HG03565 (cell line): ENCODE data around the gene DOCK3.
A peak's percentile ranks its signal among the peaks of the same experiment; 100 is the strongest.
"Not testable (repeated sequence)": the region's sequence is repeated elsewhere in the genome, so short reads cannot be mapped to it uniquely, and the experiment has no call there.

ENCODE experiments used
- ATAC-seq: cut with Tn5 transposase; IDR thresholded peaks from one replicate; pipeline ENCODE4 v1.9.1; 2021; ENCODE audit warnings: mild to moderate bottlenecking, moderate library complexity; ENCODE audit not compliant: unreplicated experiment

The DOCK3 gene

DNA sequence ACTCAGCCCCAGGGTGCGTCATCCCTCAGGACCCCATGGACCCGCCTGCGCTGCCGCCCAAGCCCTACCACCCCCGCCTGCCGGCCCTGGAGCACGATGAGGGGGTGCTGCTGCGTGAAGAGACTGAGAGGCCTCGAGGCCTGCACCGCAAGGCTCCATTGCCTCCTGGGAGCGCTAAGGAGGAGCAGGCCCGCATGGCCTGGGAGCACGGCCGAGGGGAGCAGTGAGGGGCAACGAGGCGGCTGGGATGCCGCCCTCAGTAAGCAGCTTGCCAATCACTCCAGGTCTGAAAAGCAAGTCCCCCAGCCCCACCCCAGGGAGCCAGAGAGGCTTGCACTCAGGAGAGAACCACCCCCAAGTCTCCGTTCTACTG lies 706.6 kb downstream of the DOCK3 start:
- ATAC-seq = no peak

DNA sequence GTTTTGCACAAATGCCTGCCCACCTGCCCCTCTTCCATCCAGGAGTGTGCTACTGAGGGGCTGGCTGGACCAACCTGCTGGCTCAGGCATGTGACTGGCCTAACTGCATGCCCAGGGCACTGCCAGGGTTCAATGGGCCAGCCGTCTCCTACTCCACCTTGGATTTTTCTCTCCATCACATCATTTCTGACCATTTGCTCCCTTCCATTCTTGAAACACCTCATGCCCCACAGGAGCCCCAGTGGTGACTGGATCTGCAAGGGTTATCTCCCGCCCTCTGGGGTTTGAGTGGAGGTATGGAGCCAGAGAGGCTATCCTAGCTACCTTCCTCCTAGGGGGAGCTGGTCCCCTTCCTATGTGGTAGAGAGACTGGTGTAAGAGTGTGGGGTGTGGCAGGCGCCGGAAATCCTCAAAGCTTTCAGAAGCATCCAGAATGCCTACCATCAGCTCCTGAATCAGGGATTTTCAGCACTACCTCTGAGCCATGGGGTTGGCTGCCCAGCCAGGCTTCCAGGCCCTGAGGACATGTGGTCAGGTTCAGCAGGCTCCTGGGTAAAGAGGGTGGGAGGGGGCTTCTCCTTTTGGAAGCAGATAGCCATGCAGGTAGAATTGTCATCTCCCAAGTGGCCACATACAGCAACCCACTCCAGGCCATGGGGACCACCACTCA lies 707.5 kb downstream of the DOCK3 start:
- no peak for ATAC-seq

DNA sequence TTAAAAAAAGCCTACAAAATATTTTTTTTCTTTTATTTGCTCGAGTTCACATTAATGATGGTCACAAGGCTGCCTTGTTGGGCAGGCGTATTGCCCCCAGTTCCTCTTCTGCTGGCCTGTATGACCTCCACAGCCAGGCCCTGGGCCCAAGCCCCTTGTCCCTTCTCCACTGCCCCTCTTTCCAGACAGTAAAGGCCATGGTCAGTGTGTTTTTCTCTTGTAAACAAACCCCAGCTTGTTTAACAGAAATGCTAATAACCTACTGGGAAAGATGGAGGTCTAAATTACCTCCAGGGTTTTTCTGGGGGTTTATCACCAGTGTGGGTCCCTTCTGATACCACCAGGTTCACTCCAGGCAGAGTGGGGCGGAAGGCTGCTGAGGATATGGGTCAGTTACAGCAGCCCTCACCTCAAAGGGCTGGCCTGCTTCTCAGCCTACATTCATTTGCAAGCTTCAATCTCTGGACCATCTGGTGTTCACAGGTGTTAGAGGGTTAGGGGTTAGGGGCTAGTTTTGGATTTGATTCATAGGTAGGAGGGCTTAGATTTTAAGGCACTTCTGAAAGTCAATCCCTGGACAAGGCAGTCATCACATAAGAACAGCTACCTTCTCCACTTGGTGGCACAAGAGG lies 708.3 kb downstream of the DOCK3 start:
- ATAC-seq = no peak

DNA sequence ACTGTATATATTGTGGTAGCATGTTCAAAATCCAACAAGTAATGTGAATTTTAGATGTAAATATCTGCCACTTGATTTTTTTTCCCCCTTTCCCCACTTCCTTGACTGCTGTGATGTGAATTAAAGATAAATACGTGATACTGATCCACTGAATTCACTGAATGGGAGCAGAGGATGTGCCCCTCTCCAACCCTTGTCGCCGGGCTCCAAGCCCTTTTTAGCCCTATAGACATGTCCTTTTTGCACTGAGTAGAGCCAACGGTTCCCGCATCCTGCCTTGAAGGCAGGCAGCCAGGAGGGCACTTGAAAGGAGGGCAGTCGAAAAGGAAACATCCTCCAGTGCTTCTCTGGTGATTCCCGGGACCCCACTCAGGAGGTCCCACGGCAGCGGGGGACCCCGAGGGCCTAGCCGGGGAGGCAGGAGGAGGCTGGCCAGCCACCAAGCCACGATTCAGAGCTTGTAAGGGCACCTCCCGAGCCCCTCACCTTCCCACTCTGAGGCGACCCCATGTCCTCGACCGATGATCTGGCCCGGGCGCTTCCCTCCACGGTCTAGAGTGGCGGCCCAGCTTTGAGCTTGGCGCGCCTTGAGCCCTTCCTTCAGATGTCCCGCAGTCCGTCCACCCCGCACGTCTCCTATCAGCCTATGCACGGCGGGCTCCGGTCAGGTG lies 709.5 kb downstream of the DOCK3 start:
- ATAC-seq = no peak

DNA sequence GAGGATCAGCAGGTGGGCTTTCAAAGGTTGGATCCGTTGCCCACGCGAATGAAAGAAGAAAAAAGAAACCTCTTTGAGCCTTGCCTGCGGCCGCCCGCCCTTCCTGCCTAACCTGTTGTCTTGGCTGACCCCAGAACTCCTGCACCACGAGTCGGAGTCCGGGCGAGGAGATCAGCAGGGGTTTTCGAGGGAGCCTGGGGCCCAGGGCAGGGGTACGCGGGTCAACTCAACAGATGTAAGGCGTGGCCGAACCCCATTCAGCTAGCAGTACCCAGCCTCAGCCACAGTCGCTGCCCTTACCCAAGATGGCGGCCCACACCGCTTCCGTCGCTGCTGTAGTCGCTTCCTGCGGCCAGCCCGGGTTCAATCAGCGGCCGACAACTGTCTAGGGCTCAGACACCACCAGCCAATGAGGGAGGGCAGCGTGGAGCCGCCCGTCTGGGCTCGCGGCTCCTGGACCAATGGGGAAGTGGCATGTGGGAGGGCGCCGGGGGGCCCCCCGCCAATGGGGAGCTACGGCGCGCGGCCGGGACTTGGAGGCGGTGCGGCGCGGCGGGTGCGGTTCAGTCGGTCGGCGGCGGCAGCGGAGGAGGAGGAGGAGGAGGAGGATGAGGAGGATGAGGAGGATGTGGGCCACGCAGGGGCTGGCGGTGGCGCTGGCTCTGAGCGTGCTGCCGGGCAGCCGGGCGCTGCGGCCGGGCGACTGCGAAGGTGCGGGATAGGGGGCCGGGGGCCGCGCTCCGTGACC lies 710.2 kb downstream of the DOCK3 start, which contains the start of gene MANF:
Gene MANF (plus strand): TSS at position 566 of the 748 bp plus-strand sequence. CDS start 52 bp downstream, at position 618.
- ATAC-seq = peak; percentile 90

DNA sequence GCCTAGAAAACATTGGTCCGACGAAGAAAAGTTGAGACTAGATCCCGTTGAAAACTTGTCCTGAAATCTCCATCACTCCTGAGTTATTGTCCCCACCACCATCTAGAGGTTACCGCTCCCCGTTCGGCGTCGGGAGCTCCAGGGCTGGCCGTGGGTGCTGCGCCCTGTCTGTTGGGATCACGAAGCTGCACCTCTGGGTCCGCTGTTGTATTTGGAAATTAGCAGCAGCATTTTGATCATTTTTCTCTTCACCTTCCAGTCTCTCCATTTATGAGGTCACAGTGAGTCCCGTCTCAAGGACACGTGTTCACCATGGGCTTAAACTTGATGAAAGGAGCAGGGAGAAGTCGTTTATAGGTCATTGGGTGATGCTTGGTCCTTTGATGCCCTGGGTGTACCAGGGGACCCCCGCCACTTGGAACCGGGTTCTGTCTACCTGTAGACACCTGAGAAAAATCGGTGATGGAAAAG lies 710.9 kb downstream of the DOCK3 start:
- ATAC-seq = no peak

DNA sequence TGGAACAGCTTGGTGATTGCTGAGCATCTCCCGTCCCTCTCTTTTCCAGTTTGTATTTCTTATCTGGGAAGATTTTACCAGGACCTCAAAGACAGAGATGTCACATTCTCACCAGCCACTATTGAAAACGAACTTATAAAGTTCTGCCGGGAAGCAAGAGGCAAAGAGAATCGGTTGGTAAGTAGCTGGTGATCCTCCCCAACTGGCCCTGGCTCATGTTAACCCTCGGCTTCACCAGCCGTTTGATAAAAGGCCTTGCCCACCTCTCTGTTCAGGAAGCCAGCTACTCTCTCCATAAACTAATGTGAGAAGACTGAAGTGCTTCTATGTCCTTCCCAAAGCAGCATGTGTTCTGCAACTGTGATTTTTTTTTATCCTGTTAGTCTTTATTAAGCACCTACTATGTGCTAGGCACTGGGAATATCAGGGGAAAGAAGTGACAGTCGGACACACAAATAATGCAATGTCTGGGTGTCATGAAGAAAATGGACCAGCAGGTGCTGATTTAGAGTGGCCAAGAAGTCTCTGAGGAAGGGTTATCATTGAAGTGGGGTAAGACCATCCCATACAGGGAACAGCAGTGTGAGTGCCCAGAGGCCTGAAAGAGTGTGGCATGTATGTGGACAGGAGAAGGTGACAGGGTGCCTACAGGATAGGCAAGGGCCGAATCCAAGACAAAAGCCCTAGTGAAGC lies 711.6 kb downstream of the DOCK3 start:
- ATAC-seq = no peak

DNA sequence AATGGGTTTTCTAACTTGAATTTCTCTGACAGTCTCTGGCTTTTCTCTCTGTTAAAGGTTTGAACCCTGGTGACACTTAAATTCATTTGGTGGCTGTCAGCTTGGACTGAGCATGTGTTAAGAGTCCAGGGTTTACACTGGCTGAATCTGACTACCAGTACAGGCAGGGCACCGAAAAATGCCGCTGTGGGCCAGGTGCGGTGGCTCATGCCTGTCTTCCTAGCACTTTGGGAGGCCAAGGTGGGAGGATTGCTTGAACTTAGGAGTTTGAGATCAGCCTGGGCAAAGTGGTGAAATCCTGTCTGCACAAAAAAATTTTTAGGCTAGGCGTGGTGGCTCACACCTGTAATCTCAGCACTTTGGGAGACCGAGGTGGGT lies 712.1 kb downstream of the DOCK3 start:
- no peak for ATAC-seq

DNA sequence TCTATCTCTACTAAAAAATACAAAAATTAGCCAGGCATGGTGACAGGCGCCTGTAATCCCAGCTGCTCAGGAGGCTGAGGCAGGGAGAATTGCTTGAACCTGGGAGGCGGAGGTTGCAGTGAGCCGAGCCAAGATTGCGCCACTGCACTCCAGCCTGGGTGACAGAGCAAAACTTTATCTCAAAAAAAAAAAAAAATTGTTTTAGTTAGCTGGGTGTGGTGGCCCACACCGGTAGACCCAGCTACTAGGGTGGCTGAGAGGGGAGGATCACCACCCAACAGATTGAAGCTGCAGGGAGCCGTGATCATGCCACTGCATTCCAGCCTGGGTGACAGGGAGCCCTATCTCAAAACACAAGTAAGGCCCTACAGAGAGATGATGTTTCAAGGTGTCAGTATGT lies 712.6 kb downstream of the DOCK3 start:
- ATAC-seq = not testable (repeated sequence)

DNA sequence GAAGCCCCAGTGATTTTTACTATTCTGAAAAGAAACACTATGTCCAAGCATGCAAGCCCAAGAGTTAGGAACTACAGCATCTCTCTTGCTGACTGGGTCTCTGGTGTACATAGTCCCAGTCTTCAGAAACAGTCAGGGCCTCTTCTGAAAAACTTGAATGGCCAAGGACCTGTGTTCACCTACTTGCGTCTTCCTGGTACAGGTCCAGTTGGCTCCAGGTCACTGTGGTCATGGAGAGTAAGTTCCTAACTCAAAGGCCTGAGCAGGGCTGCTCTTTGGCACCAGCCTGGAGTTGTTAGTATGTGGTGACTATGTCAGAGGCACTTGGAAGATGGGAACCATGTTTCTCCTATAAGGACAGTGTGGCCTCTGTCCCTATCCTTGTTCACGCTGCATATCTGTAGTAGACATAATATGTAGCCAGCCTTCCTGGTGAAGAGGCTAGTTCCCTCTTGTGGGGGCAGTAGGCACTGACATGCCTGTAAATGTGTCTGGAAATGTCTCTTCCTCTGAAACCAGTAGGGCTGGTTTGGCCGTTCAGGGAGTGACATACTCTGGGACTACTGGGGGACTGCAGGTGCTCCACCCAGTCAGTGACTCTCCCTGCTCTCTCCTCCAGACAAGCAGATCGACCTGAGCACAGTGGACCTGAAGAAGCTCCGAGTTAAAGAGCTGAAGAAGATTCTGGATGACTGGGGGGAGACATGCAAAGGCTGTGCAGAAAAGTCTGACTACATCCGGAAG lies 713.7 kb downstream of the DOCK3 start:
- ATAC-seq = no peak

DNA sequence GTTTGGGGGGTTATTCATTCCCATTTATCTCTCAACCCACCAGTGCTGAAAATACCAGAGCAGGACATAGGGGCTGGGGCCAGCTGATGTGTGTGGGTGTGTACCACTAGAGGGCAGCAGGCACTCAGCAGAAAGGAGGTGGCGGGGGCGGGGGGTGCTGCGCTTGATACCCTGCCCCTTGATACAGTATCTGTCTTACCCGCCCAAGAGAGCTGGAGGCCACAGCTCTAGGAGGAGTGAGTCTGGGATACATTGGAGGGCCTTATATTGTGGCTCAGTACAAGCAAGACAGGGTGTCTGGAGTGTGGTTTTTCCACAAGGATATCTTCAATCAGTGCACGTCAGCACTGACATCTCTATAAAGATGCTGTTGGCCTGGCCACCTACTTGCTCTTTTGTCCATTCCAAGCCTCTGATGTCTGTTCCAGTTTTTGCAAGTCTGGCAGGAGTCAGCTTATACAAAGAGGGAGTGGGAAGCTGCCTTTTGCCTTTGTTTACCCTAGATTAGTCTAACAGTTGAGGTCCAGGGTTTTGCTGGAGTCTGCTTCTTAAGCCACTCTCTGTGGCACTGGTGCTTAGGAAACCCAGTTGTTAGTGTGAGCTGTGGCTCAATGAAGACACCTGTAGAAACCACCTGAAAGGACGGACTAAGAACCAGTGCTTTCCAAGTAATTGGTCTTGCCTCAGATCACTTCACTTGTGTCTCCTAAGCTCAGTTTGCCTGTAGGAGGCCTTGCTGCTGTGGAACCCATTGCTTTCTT lies 714.9 kb downstream of the DOCK3 start:
- ATAC-seq = no peak

DNA sequence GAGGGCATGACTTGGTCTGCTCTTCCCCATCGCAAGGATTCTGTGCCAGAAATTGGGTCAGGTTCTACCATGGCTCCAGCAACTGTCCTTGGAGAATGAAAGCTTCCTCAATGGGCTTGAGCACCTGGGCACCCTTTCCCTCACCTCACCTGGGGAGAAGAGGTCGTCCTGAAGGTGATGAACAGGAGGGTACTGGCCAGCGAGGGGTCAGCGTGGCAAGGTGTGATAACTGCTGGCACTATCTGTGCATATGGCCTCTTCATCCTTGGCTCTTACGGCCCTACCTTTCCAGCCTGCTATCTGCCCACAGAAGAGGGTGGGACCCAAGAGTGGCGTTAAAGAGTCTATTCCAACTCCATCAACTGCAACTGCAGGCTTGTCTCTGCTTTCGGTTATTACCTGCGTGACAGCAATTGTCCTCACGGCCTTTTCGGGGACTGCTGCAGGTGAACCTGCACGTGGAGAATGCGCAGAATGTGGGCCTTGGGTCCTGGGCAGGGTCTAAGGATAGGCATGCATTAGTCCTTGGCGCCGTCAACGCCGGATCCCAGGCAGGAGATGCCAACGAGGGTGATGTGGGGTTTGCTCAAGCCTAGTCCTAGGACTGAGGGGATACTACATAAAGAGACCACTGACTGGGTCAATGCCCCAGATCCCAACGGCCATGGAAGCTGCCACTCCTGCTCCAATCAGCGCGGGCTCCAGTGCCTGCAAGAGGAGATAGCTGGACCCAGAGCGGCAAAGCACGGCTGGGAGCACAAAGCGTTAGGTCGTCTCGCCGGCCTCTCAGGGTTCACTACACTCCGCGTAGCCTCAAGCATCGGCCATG lies 715.7 kb downstream of the DOCK3 start:
- ATAC-seq = no peak

DNA sequence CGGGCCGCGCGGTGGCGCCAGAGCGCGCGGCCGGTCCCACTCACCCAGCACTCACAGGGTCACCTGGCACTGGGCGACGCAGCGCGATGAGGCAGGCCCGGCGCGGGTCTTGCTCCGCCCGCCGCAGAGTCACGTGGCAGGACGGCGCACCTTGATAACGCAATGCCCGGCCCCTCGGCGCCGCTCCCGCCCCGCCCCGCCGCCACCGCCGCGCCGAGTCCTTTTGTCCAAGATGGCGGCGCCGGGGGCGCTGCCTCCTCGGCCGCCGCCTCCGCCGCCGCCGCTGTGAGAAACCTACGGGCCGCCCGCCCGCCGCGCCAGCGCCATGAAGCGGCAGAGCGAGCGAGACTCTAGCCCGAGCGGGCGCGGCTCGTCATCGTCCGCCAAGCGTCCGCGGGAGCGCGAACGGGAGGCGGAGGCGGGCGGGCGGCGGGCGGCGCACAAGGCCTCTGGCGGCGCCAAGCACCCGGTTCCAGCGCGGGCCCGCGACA lies 716.4 kb downstream of the DOCK3 start, which contains the start of gene RBM15B:
Gene RBM15B (plus strand): TSS at position 211 of the 491 bp plus-strand sequence. CDS start 115 bp downstream, at position 326.
- peak; percentile 94 for ATAC-seq

DNA sequence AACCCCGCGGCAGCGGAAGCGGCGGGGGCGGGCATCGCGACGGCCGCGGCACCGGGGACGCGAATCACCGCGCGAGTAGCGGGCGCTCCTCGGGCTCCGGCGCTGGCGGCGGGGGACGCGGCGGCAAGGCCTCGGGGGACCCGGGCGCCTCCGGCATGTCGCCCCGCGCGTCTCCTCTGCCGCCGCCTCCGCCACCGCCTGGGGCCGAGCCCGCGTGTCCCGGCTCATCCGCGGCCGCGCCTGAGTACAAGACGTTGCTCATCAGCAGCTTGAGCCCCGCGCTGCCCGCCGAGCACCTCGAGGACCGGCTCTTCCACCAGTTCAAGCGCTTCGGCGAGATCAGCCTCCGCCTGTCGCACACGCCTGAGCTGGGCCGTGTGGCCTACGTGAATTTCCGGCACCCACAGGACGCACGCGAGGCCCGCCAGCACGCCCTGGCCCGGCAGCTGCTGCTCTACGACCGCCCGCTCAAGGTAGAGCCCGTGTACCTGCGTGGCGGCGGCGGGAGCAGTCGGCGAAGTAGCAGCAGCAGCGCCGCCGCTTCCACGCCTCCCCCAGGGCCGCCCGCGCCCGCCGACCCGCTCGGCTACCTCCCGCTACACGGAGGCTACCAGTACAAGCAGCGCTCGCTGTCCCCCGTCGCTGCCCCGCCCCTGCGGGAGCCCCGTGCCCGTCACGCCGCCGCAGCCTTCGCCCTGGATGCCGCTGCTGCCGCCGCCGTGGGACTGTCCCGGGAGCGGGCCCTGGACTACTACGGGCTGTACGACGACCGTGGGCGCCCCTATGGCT lies 717.0 kb downstream of the DOCK3 start:
- ATAC-seq = peak; percentile 4

DNA sequence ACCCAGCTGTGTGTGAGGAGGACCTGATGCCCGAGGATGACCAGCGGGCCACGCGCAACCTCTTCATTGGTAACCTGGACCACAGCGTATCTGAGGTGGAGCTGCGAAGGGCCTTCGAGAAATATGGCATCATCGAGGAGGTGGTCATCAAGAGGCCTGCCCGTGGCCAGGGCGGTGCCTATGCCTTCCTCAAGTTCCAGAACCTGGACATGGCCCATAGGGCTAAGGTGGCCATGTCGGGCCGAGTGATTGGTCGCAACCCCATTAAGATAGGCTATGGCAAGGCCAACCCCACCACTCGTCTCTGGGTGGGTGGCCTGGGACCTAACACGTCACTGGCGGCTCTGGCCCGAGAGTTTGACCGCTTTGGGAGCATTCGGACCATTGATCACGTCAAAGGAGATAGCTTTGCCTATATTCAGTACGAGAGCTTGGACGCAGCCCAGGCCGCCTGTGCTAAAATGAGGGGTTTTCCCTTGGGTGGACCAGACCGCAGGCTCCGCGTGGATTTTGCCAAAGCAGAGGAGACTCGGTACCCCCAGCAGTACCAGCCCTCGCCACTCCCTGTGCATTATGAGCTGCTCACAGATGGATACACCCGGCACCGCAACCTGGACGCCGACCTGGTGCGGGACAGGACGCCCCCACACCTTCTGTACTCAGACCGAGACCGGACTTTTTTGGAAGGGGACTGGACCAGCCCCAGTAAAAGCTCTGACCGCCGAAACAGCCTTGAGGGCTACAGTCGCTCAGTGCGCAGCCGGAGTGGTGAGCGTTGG lies 717.8 kb downstream of the DOCK3 start:
- no peak for ATAC-seq

DNA sequence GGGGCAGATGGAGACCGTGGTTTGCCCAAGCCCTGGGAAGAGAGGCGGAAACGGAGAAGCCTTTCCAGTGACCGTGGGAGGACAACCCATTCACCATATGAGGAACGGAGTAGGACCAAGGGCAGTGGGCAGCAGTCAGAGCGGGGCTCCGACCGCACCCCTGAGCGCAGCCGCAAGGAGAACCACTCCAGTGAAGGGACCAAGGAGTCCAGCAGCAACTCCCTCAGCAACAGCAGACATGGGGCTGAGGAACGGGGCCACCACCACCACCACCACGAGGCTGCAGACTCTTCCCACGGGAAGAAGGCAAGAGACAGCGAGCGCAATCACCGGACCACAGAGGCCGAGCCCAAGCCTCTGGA lies 718.4 kb downstream of the DOCK3 start:
- no peak for ATAC-seq

DNA sequence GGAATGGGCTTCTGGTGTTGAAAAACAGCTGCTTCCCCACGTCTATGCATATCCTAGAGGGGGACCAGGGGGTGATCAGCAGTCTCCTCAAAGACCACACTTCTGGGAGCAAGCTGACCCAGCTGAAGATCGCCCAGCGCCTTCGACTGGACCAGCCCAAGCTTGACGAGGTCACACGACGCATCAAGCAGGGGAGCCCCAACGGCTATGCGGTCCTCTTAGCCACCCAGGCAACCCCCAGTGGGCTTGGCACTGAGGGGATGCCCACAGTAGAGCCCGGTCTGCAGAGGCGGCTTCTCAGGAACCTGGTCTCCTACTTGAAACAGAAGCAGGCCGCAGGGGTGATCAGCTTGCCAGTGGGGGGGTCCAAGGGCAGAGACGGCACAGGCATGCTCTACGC lies 718.8 kb downstream of the DOCK3 start:
- ATAC-seq = no peak
